GM19099 (cell line): ENCODE results near the gene CYBC1.

Experiments used
- POLR2A ChIP-seq: IDR thresholded peaks from 3 replicates; pipeline ENCODE4 v1.6.1; 2011; ENCODE audit warnings: low read depth; ENCODE audit not compliant: insufficient read length; ENCODE audit errors: extremely low read depth

CYBC1 gene

DNA sequence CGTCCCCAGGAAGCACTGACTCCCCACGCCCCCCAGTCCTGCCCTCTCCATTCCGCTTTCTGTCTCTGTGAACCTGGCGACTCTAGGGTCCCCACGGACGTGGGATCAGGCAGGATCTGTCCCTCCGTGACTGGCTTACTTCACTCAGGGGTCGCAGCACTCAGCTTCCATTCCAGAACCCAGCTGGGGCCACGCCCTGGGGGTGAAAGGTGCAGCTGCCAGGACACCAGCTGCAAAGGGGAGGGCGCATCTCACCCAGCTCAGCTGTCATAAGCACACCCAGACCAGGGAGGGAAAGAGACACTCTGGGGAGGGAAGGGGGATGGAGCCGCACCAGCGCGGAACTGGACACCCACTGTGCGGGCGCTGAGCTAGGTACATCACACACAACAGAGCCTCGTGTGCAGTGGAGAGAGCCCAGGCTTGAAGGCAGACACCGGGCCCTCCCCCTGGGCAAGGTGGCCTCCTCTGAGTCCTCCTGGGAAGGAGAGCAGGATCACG is 50.9 kb downstream of the CYBC1 start:
- no peak for TF ChIP-seq POLR2A

DNA sequence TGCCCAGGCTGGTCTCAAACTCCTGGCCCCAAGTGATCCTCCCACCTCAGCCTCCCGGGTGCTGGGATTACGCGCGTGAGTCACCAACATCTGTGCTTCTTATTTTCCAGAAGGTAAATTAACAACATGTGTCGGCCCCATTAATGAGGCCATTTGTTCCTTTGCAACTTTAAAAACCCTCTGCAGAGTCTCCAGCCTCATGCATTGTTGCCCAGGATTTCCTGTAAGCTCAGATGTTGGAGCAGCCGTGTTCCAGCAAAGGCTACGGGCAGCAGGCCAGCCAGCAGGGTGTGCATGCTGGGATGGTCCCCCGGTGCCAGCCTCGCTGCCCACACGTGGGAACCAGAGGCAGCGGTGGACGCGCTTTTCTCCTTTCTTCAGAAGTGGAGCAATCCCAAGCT is 51.5 kb downstream of the CYBC1 start:
- no peak for TF ChIP-seq POLR2A

DNA sequence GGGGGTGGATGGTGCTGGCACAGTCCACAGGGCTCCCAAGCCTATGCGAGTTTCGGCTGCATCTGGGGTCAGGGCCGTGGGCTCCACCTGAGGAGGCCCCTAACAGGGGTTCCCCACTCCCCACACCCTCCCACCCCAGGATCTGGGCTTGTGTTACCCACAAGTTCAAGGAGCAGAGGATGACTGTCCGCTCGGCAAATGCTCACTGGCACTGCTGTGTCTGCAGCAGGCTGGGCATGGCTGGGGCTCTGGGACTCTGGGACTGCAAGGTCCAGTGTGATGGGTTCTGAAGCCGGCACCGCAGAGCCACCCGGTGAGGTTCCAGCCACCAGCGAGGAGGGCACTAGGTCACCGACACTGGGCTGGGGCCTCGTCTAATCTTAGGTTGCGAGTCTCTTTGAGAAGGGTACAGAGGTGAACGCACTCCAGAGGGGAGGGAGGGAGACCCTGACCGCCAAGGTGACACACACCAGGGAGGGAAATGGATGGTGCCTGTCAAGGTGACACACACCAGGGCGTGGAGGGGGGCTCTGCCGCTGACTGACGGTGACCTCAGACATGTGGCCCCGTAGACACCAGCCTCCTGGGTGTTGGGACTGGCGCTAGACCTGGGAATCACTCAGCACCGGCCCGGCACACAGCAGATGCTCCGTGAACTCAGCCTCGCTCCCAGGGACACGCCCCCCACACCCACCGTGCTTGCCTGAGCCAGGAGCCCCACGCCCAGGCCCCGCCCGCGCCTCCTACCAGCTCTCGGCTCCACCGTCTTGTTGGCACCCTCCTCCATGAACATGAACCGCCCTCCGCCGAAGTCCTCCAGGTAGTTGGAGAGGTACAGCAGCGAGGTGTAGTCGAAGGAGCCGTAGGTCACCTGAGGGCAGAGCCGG is 52.9 kb downstream of the CYBC1 start:
- no peak for TF ChIP-seq POLR2A

DNA sequence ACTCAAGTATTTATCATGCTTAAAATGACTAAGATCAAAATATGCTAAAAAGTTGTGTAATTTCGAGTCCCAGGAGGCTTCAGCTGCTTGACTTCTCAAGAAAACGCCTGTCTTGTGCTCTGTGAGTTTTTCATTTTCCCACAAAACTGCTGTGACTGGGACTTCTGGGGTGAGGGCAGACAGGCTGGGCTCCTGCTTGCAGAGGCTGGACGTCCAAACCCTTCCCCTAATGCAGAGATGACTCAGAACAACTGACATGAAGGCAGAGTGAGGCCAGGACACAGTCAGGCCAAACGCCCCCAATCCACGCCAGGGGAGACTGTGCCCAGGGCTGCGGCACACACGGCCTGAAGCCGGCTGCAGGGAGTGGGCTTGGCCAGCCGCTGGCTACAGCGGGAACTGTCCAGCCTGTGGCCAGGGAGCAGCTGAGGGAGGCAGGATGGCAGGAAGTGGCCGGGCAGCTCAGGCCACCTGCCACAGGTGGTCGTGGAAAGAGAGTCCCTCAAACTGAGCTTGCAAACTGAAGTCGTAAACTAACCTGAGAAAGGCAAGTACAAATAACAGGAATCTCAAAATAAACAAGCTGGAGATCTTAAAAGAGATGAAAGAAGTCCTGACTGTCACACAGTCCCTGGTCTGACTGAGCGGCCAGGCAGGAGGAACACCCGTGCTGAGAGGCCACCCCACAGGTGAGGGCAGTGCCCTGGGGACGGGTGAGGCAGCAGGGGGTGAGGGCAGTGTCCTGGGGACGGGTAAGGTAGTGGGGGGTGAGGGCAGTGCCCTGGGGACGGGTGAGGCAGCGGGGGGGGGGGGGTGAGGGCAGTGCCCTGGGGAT is 53.7 kb downstream of the CYBC1 start:
- TF ChIP-seq POLR2A = no peak

DNA sequence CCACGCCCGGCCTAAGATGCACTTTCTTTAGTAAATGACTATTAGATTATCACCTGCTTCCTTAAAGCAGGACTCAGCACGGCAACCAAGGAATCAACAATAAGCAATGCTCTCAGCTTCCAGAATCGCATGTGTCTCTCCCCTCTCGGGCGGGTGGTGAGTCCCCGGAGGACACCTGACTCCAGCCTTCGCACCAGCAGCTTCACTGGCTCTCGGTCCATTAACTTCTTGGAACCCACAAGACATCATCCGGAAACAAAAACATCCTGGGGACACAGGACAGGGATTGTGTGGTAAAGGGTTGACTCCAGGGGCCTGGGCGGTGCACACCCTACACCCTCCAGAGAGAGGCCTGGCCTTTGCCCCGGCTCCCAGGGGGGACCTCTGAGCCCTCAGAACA is 56.3 kb downstream of the CYBC1 start:
- TF ChIP-seq POLR2A = no peak

DNA sequence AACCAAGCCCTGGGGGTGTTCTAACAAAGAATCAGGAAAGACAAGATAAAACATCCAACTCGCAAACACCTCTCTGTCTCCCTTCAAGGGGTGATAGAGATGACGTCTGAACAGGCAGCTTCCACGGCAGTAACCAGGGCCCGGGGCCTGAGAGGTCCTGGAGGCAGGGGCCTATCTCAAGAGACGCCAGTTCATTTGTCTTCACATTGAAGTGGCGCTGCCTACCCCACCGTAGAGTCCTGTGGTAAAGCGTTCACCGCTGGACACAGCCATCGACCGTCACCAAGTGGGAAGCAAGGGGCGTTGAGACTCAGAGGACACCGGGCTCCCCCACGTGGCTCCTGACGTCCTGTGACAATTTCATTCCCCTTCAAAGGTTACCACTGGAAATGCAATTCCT is 57.6 kb downstream of the CYBC1 start:
- TF ChIP-seq POLR2A = no peak
